ENCODE data around the gene STRA6.

Gene STRA6

GRCh38 chr15:74202452-74203401, at the start of gene STRA6:
STRA6 (minus strand) TSS chr15:74202787; CDS start chr15:74202267, 520 bp downstream.
- no peak for DNase-seq (ENCODE audit: low read depth)

- no peak for DNase-seq (ENCODE audit: low read depth)
These were observed 49.7 kb upstream of the STRA6 start for GRCh38 chr15:74252291-74252690.

DNA sequence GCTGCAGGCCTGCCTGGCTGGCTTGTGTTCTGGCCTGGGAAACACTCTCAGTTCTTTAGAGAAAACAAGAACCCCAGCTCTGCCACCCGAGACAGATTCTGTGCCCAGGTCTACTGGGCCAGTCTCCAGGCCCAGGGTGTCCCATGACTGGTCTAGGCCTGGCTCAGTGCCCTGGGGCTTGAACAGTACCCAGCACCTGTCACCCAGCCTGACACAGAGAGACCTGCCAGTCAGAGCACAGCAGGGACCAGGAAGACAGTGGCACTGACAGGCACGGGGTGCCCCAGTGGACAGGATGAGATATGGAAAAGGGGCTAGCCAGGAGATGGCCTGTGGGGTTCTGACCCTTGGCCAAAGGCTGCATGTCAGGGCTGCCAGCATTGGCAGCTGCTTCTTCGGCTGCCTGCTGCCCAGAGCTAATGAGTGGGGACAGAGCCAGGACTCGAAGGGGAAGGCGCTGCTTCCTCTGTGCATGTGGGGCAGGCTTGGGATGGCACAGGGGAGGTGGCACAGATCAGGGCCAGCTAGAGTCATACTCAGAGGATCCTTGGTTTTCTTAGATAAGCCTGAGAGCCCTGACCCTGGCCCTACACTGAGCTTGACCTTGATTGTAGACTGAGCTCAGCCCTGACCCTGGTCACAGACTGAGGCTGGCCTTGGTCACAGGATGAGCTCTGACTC, 48.7 kb upstream of the STRA6 start:
- DNase-seq (ENCODE audit: low read depth), result no peak

- no peak for DNase-seq (ENCODE audit: low read depth)
These were observed 47.7 kb upstream of the STRA6 start for GRCh38 chr15:74250266-74250665.

- DNase-seq (ENCODE audit: low read depth), result no peak
These were observed 42.9 kb upstream of the STRA6 start for GRCh38 chr15:74245342-74245931.

DNA sequence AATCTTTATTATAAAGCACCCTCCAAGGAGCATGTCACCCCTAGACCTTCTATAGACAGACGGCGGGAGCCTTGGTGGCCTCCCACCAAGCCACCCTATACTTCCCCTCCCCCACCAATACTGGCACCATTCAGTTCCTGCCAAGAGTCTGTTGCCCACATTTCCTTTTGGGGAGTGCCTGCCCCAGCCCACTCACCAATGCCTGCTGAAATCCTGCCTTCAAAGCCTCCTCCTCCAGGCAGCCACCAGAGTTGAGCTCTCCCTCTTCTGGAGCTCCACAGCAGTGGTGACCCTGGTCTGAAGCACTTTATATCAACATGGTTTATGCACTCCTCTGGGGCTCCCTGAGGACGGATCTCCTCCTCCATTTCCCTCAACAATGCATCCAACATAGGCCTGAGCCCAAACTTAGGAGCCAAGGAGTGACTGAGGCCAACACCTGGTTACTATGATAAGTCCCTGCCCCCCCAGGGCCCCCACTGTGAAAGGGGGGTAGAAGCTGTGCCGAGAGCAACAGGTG, 42.3 kb upstream of the STRA6 start:
- no peak for DNase-seq (ENCODE audit: low read depth)

DNA sequence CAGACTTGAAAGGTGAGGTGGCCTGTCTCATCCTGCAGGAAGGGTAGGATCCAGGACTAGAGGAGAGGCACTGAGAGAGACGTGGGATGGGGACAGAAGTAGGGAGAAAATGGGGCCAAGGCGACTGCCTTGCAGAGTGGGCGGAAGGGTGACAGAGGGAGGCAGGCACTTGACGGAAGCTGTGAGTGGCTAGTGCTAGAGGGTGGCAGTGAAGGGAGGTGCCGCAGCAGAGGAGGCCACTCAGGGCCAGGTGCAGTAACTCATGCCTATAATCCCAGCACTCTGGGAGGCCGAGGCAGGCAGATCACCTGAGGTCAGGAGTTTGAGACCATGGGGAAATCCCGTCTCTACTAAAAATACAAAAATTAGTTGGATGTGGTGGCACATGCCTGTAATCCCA, 40.8 kb upstream of the STRA6 start:
- DNase-seq (ENCODE audit: low read depth), result no peak

- no peak for DNase-seq (ENCODE audit: low read depth)
These were observed 40.0 kb upstream of the STRA6 start for GRCh38 chr15:74242441-74243185.

- no peak for DNase-seq (ENCODE audit: low read depth)
These were observed 38.5 kb upstream of the STRA6 start for GRCh38 chr15:74240897-74241614.

DNA sequence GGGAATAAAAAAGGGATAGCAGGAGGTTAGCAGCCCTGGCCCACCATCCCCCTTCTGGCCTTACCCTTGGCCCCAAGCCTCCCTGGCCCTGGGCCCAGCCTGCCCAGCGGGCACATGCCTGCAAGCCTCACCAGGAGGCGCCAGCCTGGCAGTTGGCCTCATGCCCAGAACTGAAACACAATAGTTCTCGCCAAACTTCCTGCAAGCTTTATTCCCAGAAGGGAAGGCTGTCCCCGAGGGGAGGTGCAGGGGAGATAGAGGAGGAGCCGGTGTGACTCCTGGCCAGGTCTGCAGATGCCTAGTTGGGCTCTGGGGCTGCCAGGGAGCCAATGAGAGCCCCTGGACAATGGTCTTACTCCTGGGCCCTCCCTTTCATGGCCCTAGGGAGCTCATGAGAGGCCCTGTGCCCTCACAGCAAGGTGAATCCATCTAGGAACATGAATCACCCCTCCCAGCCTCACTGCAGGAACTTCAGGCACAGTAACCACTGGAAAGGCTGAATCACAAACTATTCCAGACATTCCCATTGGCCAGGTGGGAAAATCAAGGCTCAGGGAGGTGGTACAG, 37.5 kb upstream of the STRA6 start:
- DNase-seq (ENCODE audit: low read depth), result no peak

GRCh38 chr15:74239051-74239705, 36.6 kb upstream of the STRA6 start:
- DNase-seq (ENCODE audit: low read depth), result no peak

GRCh38 chr15:74235962-74236361, 33.4 kb upstream of the STRA6 start, which contains the start of gene CCDC33:
CCDC33 (plus strand) TSS chr15:74236326; CDS start chr15:74236720, 394 bp downstream.
- no peak for DNase-seq (ENCODE audit: low read depth)

DNA sequence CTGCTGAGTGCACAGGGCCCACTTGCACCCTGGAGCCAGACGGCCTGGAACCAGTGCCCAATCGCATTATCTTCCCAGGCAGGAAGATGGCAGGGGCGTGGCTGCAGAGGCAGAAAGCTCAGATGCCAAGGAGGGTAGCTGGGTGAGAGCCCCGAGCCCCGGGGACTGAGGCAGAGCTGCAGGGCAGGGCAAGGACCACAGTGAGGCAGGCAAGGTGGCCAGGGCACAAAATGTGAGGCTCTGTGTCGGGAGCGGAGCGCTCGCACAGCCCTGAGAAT, 31.9 kb upstream of the STRA6 start:
- no peak for DNase-seq (ENCODE audit: low read depth)

DNA sequence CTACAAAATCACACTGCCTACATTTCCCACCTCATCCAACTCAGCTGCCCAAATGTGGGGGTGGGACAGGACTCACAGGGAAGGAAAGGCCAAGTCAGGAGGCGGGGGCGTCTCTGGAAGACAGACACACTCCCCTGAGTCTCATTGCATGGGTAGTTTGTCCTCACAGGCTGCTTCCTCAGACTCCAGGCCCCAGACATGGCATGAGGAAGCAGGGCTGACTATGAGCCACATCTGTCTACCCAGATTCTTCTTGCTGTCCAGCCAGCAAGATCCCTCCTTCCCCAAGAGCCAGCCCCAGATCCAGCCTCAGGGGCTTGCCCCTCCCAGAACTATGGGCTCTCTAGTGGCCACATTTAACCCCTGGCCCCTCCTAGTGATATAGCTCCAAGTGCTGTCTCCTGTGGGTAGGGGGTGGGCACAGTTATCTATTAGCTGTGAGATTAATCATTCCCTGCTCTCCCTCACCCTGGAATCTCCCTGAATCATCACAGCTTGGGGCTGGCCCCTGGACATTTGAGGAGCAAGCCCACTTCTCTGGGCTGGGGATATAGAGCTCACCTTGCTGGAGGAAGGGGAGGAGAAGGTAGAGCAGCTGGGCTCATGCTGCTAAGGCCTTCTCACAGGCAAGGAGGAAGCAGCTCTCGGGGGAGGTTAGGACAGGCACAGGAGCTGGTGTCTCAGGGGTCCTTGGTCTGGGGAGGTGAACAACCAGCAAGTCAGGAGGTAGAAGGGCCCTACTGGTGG, 31.4 kb upstream of the STRA6 start:
- no peak for DNase-seq (ENCODE audit: low read depth)

- no peak for DNase-seq (ENCODE audit: low read depth)
These were observed 30.8 kb upstream of the STRA6 start for GRCh38 chr15:74233373-74233772.

GRCh38 chr15:74231475-74231874, 28.9 kb upstream of the STRA6 start:
- DNase-seq (ENCODE audit: low read depth), result no peak

GRCh38 chr15:74229686-74230085, 27.1 kb upstream of the STRA6 start:
- DNase-seq (ENCODE audit: low read depth), result no peak

DNA sequence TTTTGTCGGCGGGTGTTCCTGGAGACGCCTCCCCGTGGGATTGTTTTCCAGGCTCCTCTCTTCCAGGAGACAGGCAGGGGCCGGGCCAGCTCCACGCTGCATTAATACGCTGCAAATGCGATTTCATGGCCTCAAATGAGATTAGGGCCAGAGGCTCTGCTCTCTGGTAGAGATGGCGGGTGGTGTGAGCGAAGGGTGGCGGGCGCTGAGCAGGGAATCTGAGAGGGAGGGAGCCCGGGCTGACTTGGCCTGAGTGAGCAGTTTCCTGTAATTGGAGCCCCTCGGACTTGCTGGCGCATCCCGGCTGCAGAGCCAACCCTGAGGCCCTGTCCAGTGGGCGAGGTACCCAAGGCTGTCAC, 26.1 kb upstream of the STRA6 start:
- no peak for DNase-seq (ENCODE audit: low read depth)

- no peak for DNase-seq (ENCODE audit: low read depth)
These were observed 25.6 kb upstream of the STRA6 start for GRCh38 chr15:74227968-74228722.

Data from stimulated activated CD8-positive, alpha-beta memory T cell treated with anti-CD3 and anti-CD28 coated beads, Interleukin-15, amount 100 ng/mL, for 1 hour (primary cell).